GM21723 (cell line): ENCODE results near the gene TCF12.

ENCODE experiments used
- ATAC-seq: cut with Tn5 transposase; IDR thresholded peaks from one replicate; pipeline ENCODE4 v1.9.1; 2021; ENCODE audit warnings: mild to moderate bottlenecking, moderate library complexity; ENCODE audit not compliant: unreplicated experiment

Gene TCF12

GRCh38 chr15:57041416-57041815, 123.0 kb downstream of the TCF12 start:
- no peak for ATAC-seq

DNA sequence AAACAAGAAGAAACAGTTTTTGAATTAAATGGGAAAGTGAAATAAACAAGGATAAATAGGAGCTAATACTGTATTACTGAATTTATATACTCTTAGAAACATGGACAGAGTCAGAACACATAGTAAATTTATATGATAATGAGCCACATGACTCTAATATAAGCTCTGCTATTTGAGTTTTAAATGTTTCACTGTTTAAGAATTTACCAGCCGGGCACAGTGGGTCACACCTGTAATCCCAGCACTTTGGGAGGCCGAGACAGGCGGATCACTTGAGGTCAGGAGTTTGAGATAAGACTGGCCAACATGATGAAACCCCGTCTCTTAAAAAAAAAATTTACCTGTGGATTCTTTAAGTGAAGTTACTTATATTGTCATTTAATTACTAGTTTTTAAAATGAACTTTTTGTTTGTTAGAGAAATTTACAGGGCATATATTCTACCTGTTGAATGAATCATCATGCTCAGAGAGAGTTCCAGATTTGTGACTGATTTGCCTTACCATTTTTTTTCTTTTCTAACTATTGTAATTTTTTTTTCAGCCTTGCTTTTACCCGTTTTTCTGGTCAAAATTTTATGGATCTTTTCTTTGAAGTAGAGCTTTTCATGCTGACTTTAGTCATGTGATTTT, 125.7 kb downstream of the TCF12 start:
- ATAC-seq = no peak

DNA sequence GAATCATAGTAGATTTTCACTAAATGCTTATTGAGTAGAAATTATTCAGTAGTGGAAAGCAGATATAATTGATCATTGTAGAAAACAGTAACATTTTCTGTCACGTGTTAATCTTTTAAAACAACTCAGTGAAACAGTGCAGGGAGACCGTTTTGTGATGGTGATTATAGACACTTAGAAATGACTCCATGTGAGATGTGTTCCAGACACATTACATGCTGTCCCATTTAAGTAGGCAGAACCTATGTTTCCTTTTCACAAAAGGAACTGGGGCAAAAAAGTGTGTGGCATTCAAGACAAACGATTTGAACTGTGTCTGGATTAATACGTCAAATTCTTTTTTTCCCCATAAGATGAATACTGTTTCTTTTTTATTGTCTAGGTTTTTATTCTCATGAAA, 126.5 kb downstream of the TCF12 start:
- no peak for ATAC-seq

- peak; percentile 88 for ATAC-seq
Observed at GRCh38 chr15:57045741-57046382, 127.4 kb downstream of the TCF12 start.

DNA sequence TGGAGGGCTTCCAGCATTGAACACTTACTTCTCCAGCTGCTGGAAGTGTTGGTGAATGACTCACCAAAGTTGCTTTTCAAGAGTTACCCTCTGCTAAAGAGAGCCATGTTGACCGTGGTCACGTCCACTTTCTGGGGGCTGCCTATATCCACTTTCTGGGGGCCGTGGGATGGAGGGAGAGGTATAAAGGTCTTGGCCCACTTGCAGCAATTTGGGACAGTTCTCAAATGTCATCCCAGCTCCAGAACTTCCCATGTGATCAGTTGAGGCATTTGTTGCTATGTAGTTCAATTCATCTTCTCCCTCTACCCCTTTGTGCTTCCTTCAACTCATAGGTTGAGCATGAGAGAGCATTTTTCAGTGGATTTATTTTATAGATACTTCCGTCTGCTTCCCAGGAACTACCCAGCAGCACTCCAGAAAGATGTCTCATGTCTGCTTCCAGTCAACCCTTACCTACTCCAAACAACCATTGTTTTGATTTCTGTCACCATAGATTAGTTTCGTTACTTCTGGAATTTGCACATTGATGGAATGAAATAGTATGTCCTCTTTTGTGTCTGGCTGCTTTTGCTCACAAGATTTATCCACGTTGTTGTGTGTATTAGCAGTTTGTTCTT, 130.6 kb downstream of the TCF12 start:
- no peak for ATAC-seq

GRCh38 chr15:57053470-57053869, 135.0 kb downstream of the TCF12 start:
- ATAC-seq = no peak

DNA sequence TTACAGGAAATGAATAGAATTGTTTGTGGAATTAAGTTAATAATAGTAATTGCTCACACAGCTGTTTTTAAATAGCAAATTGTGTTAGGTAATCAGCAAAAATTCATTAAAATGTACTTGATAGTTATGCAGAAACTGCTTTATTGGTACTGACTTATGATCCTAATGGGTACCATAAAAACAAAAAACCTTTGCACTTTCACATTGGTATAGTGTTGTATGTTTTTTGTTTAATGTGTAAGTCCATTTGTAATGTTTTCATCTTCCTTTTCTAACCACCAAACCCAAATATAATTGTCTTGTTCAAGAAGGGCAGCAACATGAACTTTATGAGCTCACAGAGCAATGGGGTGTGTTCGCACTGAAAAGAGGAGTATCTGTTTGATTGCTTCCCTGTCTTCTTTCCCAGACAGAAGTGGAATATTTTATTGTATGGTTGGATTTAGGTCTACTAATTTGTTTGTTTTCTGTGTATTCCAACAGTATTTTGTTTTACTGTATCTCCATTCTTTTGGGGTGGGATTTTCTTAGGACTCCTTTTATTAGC, 135.8 kb downstream of the TCF12 start:
- ATAC-seq = no peak

DNA sequence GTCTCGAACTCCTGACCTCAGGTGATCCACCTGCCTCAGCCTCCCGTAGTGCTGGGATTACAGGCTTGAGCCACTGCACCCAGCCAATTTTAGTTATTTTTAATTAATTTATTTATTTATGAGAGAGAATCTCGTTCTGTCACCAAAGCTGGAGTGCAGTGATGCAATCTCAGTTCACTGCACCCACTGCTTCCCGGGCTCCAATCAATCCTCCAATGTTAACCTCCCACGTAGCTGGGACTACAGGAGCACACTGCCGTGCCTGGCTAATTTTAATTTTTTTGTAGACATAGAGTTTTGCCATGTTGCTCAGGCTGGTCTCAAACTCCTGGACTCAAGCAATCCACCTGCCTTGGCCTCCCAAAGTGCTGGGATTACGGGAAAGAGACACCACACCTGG, 137.9 kb downstream of the TCF12 start:
- ATAC-seq = no peak

GRCh38 chr15:57057134-57057930, 138.9 kb downstream of the TCF12 start:
- no peak for ATAC-seq

DNA sequence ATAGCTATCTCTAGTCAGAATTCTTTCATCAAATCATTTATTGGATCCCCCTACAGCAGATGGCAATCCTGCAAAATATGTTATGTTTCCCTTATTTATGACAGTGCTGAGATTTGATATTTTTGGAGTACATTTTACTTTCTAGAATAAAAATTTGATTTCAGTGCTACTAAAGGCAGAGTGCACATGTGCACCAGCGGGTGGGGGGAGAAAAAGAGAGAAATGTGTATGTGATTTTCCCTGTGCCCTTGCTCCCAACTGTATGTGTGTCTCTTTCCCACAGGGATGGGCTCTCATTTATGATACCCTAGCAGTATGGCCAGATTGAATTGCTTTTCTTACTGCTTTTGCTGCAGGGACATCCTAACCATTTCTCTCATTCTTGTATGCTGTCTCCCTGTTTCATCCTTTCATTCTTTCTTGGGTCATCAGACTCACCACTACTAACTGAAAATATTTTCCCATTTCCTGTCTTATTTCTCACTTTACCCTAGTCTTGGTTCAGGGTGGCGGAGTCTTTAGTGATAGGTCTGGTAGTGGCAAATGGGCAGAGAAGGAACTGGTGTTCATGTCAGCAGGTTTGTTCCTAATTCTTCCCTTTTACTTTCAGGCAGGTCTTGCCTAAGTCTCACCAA, 140.7 kb downstream of the TCF12 start:
- ATAC-seq = no peak

- ATAC-seq = no peak
Observed at GRCh38 chr15:57060799-57061198, 142.4 kb downstream of the TCF12 start.

DNA sequence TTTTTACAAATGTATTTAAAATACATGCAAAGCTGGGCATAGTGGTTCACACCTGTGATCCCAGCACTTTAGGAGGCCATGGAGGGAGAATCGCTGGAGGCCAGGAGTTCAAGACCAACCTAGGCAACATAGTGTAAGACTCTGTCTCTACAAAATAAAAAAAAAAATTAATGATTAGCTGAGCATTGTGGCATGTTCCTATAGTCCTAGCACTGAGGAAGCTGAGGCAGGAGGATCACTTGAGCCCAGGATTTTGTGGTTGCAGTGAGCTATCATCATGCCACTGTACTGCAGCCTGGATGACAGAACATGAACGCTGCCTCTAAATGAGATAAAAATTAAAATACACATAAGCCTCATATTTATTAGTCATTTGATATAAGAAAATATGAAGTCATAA, 142.8 kb downstream of the TCF12 start:
- no peak for ATAC-seq

DNA sequence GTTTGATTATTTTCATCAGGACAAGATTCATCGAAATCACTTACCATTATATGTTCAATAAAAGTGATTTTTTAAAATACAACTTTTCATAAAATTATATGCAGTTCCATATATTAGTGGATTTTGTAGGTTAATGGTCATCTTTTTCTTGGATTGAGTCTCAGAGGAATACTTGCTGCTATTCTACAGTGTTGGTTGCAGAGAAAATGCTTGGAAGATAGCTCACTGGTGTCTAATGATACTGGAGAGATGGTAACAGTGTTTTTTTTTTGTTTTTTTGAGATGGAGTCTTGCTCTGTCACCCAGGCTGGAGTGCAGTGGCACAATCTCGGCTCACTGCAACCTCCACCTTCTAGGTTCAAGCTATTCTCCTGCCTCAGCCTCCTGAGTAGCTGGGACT, 143.3 kb downstream of the TCF12 start:
- ATAC-seq = no peak

- ATAC-seq = no peak
Observed at GRCh38 chr15:57064033-57064432, 145.6 kb downstream of the TCF12 start.

- no peak for ATAC-seq
Observed at GRCh38 chr15:57069423-57069822, 151.0 kb downstream of the TCF12 start.

DNA sequence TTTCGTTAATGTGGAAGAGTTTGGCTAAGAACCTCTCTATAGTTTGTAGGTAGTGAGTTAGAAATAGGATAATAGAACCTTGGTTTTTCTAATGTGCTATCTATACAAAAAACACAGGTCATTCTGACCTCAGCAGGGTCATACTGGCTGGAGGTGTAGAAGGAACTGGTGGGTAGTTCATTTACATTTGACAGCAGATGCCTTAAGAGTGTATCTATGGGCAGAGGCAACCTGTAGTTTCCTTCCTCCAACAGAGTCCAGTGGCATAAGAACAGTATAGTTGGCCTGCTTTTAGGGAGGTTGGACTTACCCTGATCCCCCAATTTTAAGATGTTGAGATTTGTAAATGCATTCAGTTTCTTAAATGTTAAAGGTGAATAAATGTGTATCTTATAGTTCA, 152.2 kb downstream of the TCF12 start:
- ATAC-seq = no peak

GRCh38 chr15:57079446-57079845, 161.0 kb downstream of the TCF12 start:
- no peak for ATAC-seq

- no peak for ATAC-seq
Observed at GRCh38 chr15:57079931-57080620, 161.6 kb downstream of the TCF12 start.

DNA sequence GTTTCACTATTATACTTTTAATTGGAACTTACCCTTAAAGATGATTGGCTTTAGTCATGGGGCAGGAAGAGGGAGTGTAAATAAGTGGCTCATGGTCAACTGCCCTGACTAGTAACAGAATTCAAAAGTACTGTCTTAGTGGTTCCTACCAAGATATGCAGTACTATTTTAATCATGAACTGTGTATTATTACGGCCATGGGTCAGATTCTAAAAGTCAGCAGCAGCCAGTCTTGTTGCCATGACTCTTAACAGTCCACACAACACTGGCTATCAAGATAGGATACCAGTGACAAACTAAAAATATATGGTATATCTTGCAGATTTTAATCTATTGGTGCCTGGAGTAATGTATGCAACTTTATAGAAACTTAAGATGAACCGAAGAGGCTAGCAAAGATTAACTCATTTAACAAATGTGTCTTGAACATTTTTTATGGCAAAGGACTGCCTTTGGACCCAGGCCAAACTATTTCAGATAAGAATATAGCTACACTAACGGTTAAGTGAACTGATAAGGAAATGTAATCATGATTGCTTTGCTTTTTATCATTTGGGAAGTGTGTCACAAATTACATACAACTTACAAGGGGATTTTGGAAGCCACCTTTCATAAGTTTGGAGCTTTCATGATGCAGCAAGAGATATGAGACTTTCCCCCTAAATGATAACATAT, 163.7 kb downstream of the TCF12 start:
- ATAC-seq = no peak

GRCh38 chr15:57084192-57084591, 165.7 kb downstream of the TCF12 start:
- ATAC-seq = no peak
